GM18517 (cell line): ENCODE measurements around the gene ZFP1.
"Not testable (repeated sequence)": the region's sequence is repeated elsewhere in the genome, so short reads cannot be mapped to it uniquely, and the experiment has no call there.

Experiments used
- ATAC-seq: cut with Tn5 transposase; IDR thresholded peaks from one replicate; pipeline ENCODE4 v1.9.1; 2021; ENCODE audit warnings: mild to moderate bottlenecking, moderate library complexity; ENCODE audit not compliant: unreplicated experiment

ZFP1 gene

DNA sequence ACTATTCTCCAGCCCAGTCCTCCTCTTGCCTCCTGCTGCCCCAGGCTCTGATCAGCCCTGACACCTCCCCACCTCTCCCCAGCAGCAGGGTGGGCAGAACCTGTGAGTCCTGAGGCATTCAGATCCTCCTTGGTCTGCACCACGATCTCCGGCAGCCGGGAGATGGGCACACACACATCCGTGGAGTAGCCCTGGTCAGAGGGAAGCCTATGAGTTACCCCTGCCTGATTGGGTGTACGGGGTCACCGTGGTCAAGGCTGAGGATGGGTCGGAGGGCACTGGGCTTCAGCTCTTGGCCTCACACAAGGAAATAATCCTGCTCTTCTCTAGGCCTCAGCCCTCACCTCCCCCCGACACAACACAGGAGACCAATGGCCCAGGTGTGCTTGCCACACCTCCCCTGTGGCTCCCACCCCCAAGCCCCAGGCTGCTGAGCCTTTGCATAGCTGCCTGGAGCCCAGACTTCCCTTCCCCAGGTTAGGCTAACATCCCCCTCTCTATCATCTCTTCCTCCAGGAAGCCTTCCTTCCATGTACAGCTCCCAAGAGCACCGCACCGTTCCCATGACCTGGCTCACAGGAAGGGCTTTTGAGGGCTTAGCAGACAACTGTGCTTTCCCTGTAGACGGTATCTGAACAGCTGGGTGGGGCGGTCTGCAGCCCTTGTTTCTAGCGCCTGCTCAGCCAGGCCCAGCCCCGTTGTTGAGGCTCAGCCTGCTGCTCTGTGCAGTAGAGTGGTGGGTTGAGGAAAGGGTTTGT is 35.4 kb upstream of the ZFP1 start:
- no peak for ATAC-seq

DNA sequence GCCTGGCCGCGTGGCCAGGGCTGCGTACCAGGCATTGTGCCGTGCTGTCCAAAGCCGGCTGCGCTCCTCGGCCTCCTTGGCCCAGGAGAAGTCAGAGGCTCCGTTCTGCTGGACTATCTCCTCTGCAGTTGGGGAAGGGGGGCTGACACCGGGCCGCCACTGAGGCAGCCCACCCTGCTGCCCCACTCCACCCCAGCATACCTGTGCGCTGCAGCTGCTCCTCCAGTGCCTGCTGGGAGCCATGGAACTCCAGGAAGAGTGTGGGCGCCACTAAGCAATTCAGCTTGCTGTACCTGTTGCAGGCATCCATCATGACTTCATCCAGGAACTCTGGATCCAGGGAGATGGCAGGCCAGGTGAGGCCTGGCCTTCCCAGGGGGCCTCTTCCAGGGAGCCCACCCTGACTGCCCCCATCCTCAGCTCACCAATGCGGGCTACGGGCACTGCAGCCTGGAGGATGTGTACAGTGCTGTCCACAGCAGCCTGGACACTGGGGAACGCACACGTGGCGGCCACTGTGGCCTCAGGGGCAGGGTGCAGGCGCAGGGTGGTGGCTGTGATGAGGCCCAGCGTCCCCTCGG is 34.7 kb upstream of the ZFP1 start:
- ATAC-seq = no peak

DNA sequence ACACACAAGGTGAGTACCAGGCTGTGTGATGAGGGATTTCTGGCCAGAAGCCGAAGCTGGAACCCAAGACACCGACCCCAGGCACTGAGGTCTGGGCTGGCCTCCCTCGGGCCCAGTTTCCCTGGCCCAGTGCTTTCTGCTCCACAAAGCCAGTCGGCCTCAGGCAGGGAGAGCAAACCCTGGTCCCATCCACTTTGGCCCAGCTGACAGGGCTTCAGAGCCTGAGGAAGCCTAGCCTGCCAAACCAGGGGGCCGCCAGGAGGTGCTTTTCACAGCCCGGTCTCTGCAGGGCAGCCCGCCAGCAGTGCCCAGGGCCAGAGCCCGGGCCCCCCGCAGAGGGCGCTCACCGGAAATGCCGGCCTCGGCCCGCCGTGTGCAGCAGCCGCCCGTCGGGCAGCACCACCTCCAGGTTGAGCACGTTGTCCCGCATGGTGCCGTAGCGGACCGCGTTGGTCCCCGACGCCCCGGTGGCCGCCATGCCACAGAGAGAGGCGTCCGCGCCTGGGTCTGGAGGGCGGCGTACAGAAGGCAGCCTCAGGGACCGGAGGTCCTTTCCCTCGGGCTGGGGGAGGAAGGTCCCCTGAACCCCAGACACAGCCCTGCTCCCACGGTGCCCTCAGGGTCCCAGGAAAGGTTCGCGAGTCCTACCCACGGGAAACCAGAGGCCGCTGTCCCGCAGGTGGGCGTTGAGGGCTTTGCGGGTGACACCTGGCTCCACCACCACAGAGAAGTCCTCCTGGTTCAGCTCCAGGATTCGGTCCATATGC is 34.0 kb upstream of the ZFP1 start:
- no peak for ATAC-seq

DNA sequence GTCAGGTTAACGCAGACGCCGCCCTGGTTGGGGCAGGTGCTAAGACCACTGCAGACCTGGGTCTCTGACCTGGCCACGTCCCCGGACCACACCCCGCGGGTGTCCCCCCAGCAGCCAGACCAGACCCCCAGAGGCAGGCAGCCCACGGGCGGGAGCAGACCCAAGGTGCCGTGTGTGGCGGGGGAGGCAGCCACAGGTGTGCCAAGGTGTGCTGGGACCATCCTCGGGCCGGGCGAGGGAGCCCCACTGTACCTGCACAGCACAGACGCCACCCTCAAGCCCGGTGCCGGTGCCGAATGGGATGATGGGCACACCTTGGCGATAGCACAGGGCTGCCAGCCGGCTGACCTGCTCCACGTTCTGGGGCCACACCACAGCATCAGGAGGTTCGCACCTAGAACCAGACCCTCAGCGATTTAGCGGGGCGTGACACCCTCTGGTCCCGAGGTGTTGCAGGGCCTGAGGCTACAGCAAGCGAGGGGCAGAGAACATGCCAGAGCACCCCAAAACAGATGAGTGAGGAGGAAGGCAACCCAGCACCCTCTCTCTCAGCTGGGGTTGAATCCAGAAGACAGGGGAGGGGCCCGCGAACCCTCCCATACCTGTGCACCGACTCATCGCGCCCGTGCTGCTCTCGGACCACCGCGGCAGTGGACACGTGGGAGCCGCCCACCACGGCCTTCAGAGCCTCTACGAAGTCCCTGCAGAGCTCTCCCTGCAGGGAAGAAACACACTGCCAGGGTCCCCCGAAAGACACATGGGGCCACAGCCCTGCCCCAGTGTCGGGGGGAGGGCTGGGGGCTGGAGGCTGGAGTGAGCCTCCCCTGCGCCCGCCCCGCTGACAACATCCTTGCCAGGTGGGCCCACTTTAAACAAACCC is 33.1 kb upstream of the ZFP1 start:
- no peak for ATAC-seq

DNA sequence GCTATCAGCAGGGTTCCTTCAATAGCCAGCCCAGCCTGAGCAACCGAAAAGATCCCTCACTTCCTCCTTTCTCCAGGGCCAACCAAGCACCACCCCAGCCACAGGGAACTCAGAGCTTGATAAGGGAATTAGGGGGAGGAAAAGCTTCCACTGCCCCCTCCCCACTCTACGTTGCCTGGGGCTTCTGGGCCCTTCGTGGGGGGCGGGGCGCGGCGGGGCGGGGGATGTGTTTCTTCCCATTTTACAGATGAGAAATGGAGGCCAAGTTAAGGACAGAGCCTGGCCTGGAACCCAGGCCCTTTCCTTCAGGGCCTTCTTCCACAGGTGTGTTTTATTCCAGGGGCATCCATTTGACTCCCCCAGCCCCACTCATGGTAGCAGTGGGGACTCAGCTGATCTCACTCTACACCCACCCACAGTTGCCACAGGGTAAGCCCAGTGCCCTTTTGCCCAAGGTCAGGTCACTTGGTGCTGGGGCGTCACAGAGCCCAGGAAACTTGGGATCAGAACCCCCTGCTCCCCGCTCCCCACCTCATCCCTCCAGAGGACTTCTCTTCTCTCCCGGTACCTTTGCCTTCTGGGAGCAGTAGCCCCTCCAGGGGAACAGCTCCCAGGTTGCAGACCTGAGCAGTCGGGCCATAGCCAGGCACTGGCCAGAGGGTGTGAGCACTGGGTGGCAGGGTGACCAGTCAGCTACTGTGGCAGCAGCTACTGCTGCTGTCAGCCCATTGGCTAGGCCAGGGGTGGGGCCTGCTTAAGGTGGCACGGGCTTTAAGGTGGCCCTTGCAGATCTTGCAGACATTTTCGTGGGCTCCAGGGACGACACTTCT is 32.0 kb upstream of the ZFP1 start, which contains the start of gene LDHD:
Gene LDHD (minus strand): TSS at position 700 of the 830 bp plus-strand sequence. CDS start 60 bp downstream, at position 640.
- no peak for ATAC-seq

DNA sequence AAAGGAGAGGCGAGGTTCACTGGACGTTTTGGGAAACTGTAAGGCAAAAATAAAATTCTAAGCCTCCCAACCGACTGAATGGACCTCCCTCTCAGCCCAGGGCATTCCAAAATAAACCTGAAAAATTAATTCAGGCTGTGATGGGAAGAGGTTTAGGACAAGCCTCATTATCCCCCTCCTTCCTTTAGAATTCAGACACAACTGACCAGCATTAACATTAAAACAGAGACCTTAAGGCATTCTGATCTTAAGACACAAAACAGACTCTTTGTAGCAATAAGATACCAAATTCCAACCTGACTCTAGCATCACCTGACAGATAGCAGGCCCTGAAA is 31.4 kb upstream of the ZFP1 start:
- no peak for ATAC-seq

DNA sequence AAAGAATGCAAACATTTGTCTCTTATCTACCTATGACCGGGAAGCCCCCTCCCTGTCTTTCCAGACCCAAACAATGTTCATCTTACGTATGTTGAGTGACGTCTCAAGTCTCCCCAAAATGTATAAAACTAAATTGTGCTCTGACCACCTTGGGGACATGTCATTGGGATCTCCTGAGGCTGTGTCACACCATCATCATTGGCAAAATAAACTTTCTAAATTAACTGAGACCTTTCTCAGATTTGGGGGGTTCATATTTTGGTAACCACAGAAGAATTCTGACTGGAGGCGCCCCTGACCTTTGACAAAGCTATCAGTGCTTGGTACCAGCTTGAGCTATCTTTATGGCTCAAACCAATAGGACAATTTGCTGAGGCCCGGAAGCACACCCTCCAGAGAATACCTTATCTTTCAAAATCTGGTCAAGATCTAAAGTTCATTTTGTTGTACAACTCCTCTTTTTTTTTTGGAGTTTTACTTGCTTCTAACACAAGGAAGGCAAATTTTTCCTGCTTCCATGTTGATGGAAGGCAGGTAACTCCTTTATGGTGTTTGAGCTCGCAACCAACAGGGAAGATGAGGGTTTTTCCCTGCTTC is 29.3 kb upstream of the ZFP1 start:
- no peak for ATAC-seq

DNA sequence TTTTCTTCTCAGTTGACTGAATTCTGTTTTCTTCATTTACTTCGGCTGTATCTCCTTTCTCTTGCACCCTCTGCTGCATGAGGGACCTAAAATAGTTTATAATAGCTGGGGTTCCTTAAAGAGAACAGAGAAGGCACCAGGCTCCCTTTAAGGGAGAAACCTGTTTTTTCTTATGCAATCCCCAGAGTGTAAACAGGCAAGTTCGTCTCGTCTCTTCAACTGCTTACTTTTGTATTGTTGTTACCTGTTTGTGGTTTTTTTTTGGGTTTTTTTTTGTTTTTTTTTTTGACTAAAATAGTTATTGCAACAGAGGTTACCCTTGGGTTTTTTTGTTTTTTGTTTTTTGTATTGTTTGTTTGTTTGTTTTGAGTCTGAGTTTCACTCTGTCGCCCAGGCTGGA is 28.1 kb upstream of the ZFP1 start:
- no peak for ATAC-seq

DNA sequence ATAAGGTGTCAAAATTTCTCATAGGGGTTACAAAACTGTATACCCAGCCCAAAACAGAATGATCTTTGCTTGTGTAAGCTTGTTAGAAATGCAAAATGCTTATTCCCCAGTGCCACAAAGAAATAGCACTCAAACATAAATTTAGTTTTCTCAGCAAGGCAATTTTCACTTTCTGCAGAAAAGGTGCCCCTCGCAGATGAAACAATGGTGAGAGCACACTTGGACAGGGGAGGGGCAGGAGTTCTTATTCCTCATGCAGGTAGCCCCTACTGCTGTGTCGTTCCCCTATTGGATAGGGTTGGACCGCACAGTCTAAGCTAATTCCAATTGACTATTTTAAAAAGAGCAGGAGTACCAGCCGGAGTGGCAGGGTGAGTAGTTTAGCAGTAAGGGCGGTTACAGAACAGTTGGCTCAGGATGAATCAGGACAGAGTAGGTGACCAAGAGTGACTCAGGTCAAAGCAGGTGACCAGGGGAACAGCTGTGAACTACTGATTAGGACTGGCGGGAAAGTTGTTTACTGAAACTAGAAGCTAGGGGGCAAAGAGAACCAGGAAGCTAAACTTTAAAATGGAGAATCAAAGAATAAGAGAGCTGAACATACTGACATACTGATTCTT is 26.3 kb upstream of the ZFP1 start:
- no peak for ATAC-seq

DNA sequence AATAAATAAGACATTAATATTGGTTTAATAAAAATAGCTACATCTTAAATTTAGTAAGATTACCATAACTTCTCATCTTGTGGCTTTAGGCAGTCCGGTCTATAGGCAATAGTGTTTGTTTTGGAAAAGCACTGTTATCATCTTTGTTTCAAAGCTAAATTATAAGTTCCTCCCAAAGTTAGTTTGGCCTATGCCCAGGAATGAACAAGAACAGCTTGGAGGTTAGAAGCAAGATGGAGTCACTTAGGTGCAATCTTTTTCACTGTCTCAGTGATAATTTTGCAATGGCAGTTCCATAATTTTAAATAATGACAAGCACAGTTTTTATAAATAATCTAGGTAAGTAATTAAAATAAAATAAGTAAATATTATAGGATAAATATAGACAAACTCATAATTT is 25.7 kb upstream of the ZFP1 start:
- no peak for ATAC-seq

DNA sequence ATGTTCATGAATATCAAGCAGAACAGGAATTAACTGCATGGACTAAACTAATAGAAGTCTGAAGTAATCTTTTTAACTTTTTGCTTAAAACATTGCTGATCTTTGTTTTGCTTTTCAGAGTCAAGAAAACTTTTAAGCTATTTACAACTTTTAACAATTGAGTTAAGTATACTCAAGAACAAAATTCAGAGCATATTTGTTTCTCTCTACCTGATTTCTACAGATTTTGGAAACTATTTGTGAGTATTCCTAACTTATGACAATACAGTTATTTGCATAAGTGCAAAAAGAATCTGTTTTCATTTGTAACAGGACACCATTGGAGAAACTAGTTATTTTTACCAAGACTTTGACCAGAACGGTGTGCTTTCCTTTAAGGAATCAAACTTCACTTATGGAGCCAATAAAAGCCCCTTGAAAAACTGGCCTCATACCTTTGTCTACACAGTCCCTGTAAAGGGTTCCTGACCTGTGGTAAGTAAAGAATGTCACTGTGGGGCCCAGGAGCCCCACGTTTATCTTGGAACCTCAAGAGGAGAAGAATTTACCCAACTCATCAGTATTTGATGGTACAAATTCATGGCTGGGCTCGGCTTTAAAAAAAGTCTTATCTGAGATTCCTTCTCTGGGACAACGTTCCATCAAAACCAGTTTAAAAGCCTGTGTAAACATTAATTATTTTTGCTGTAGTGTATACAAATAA is 20.5 kb upstream of the ZFP1 start:
- ATAC-seq = no peak

DNA sequence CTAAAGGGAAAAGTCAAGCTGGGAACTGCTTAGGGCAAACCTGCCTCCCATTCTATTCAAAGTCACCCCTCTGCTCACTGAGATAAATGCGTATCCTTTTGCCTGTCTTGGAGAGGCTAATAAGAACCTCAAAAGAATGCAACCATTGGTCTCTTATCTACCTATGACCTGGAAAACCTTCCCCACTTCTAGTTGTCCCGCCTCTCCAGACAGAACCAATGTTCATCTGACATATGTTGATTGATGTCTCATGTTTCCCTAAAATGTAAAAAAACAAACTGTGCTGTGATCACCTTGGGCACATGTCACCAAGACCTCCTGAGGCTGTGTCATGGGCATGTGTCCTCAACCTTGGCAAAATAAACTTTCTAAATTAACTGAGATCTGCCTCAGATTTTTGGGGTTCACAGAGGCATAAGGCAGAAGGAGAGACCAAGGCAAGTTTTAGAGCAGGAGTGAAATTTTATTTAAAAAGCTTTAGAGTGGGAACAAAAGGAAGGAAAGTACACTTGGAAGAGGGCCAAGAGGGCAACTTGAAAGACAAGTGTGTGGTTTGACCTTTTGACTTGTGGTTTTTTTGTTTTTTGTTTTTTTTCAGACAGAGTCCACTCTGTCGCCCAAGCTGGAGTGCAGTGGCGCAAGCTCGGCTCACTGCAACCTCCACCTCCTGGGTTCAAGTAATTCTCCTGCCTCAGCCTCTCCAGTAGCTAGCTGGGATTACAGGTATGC is 18.7 kb upstream of the ZFP1 start:
- ATAC-seq = not testable (repeated sequence)

DNA sequence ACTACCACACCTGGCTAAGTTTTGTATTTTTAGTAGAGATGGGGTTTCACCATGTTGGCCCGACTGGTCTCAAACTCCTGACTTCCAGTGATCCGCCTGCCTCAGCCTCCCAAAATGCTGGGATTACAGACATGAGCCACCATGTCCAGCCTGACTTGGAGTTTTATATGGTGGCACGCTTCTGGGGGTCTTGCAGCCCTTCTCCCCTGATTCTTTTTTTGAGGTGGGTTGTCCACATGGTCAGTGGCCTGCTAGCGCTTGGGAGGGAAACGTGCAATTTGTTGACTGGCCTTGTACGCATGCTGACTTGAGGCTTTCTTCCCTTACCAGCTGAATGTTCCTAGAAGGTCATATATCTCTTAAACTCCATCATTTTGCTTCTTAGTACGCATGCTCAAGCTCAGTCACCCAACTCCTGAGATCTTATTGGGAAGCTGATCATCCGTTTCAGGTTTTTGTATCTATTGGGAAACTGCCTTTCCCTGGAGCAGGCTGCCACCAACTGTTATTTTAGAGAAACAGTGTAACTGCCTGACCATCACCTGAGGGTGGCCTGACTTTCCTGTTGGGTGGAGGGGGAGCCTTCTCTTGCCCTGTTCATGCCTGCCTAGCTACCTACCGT is 18.1 kb upstream of the ZFP1 start:
- no peak for ATAC-seq

DNA sequence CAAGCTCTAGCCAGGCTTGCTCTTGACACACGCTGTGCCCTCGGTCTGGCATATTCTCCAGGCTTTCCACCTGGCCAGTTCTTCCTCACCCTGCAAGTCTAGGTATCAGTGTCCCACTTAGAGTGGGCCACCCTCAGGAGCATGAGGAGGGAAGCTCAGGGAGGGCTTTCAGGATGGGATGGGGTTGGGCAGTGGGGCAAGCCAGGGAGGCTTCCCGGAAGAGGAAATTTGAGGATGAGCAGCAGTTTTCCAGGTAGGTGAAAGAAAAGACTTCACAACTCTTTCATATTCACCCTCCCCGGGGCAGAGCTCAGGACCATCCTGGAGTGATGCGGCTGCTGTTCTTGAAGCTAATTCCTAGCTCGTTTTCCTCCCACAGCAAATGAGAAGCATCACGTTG is 17.2 kb upstream of the ZFP1 start:
- no peak for ATAC-seq

DNA sequence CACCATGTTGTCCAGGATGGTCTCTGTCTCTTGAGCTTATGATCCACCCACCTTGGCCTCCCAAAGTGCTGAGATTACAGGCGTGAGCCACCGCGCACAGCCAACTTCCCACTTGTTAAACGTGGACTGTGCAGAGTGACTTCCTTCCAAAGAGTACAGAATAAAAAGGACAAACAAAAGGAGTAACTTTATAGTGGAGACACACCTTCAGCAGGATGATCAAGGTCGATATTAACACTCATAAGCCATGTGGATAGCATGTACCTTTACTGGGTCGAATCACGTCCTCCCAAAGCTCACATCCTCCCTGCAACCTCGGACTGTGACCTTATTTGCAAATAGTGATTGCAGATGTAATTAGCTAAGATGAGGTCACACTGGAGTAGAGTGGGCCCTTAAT is 10.1 kb upstream of the ZFP1 start:
- no peak for ATAC-seq

DNA sequence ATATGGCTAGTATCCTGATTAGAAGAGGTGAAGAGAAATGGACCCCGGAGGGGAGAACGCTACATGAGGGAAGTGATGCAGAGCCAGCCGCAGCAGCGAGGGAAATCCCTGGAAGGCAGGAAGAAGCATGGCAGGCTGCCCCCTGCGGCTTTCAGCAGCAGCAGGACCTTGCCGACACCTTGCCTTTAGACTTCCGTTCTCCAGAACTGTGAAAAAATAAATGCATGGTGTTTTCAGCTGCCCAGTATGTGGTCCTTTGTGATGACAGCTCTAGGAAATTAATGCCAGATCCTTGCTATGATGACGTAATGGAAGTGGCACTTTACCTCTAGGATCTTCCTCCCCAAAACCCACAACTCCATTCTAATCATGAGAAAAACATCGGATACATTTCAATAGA is 9.7 kb upstream of the ZFP1 start:
- ATAC-seq = no peak

DNA sequence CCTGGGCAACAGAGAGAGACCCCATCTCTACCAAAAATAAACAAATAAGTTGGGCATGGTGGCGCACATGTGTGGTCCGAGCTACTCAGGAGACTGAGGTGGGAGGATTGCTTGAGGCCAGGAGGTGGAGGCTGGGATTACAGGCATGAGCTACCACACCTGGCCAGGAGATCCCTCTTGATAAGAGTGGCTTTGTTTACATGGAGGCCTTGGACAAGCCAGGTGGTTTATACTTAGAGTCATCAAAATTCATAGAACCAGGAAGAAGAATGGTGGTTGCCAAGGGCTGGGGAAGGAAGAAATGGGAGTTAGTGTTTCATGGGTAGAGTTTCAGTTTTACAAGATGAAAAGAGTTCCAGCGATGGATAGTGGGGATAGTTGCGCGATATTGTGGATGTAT is 8.8 kb upstream of the ZFP1 start:
- no peak for ATAC-seq

DNA sequence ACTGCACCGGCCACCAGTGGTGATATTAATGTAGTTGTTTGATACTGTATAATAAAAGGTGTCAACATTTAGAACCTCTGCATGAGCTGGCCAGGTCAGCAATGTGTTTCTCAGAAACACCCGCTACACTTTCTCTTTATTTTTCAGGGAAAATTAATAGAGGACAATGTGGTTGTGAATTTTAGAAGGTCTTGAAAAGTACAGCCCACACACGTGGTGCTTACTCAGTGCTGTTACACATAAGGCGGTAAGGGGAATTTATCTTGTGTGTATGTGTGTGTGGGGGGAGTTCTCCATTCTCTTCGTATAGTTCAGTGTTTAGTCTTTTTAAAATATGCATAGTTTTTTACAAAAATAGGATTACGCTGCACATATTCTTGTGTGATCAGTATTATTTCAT is 4.4 kb upstream of the ZFP1 start:
- no peak for ATAC-seq
